H1 (cell line): ENCODE data around the gene CTXN2. TPM values are rescaled to one million over a fixed set of nuclear protein-coding genes. Genes with fewer than 3 reads are reported as not detected.

Experiments used
- CBX8 ChIP-seq: fragments of 300-800, 300-1000 bp; sonication (generic); IDR thresholded peaks from 2 replicates; pipeline ENCODE4 v1.7.1; 2016; ENCODE audit warnings: low read depth, low read length, borderline replicate concordance
- CHD7 ChIP-seq: fragments of 300-600 bp; sonication (generic); IDR thresholded peaks from 2 replicates; pipeline ENCODE4 v1.7.1; 2012; ENCODE audit warnings: low read length, moderate library complexity, mild to moderate bottlenecking, inconsistent platforms; ENCODE audit not compliant: insufficient replicate concordance
- GTF2F1 ChIP-seq: IDR thresholded peaks from 2 replicates; pipeline ENCODE4 v1.6.1; 2012; ENCODE audit warnings: low read depth, low read length, improper control_type of control experiment, borderline replicate concordance
- MAFK ChIP-seq: IDR thresholded peaks from 2 replicates; pipeline ENCODE4 v1.6.1; 2012; ENCODE audit warnings: low read depth, mild to moderate bottlenecking, improper control_type of control experiment, low read length
- RAD21 ChIP-seq, 2 experiments: IDR thresholded peaks in 1 of 2; conservative IDR thresholded peaks in 1 of 2; 2 replicates each; pipeline ENCODE4 v1.6.1; 2011; ENCODE audit warnings: low read depth in 2 of 2, low read length in 2 of 2, improper control_type of control experiment in 1 of 2, inconsistent platforms in 1 of 2, mild to moderate bottlenecking in 1 of 2, moderate library complexity in 1 of 2
- SIN3A ChIP-seq, 2 experiments: IDR thresholded peaks in 1 of 2; conservative IDR thresholded peaks in 1 of 2; 2 replicates each; pipeline ENCODE4 v1.6.1; 2011 to 2012; ENCODE audit warnings: low read length in 2 of 2, improper control_type of control experiment in 1 of 2, low read depth in 1 of 2, mild to moderate bottlenecking in 1 of 2
- polyA plus RNA-seq, 7 experiments: library from polyadenylated mRNA; depleted of rRNA in 3 of 7; stranded (reverse) in 5 of 7; unstranded in 2 of 7; fragments of >200 nt in 5 of 7; fragments of 200-250 nt in 2 of 7; gene quantifications; 1 replicate in 5 of 7; 2 replicates in 1 of 7; 4 replicates in 1 of 7; pipeline versions ENCODE4 v1.2.1 to v1.2.3, GENCODE V29; 2011 to 2013; ENCODE audit warnings: missing spikeins in 2 of 7, mixed read lengths in 2 of 7
- total RNA-seq: library from RNA; stranded (reverse); fragmentation: NEBNext Ultra II Directional; extraction: Animal tissue kit (Norgen Biotek cat#: 25700); gene quantifications from 2 replicates; pipeline ENCODE4 v1.2.1, GENCODE V29; 2021

The CTXN2 gene
- total and polyA plus RNA-seq, 2 of the 8 experiments (the other 6 are each of a cell fraction or from before 2014, with no cell fraction given) = 0.08 TPM; not detected in 1

GRCh38 chr15:48175126-48175525 is 16.3 kb upstream of the CTXN2 start (continued):
- TF ChIP-seq CHD7 (no peak), RAD21 (IDR thresholded peaks at IDR 0.05 in 1 of 2, conservative IDR thresholded peaks at IDR 0.05 in 1 of 2; ENCODE audit: low read depth in 2 of 2, low read length in 2 of 2) (no peak), GTF2F1 (no peak), SIN3A (conservative IDR thresholded peaks at IDR 0.05 in 1 of 2, IDR thresholded peaks at IDR 0.05 in 1 of 2; ENCODE audit: low read depth in 1 of 2, low read length in 2 of 2) (no peak), CBX8 (no peak), MAFK (no peak)
